PFSK-1 (cell line): Measurements from ENCODE around the gene CAPN10.

Source experiments
- POLR2AphosphoS5 ChIP-seq: IDR thresholded peaks from 2 replicates; pipeline ENCODE4 v1.6.1; 2012; ENCODE audit warnings: low read depth, mild to moderate bottlenecking, control low read depth, low read length, moderate library complexity
- SIN3A ChIP-seq: IDR thresholded peaks from 2 replicates; pipeline ENCODE4 v1.6.1; 2012; ENCODE audit warnings: mild to moderate bottlenecking, low read length, moderate library complexity, borderline replicate concordance; ENCODE audit not compliant: insufficient read depth
- TAF1 ChIP-seq: IDR thresholded peaks from 2 replicates; pipeline ENCODE4 v1.6.1; 2012; ENCODE audit warnings: low read length, control low read depth, borderline replicate concordance; ENCODE audit not compliant: insufficient read depth

GRCh38 chr2:240588669-240589068 is 2.1 kb downstream of the CAPN10 start:
- TF ChIP-seq SIN3A (no peak), TAF1 (no peak), POLR2AphosphoS5 (no peak)
